ENCODE results near the gene PTPRB.

Gene PTPRB

DNA sequence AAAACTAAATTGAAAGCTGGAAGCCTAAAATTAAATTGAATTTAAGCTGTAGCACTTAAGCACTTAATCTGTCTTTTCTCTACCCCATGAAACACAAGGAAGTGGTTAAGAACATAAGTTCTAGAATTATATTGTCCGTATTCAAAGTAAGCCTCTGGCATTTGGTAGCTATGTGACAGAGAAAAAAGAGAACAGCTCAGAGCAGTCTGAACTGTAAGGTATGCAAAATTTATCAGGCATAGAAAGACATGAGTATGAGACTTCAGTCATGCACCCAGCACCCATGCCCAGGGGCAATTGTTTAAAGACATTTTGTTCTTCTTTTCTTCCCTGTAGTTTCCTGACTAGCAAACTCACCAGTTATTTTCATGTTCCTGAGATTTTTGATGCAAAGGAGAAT lies 154.5 kb downstream of the PTPRB start:
- no peaks in the 10 kb centered on the region for H3K36me3 ChIP-seq (ENCODE audit: insufficient read depth, low read length)
- H3K9me3 ChIP-seq (replicated peaks; ENCODE audit: low read length): no peaks in the 10 kb centered on the region
- H3K4me2 ChIP-seq (ENCODE audit: low read length): no peak overlapping the region
- peaks cover 5% of the 10 kb centered on the region for H3K27me3 ChIP-seq (ENCODE audit: control insufficient read depth, insufficient read depth, low read length)
- no peaks in the 10 kb centered on the region for H3K4me1 ChIP-seq (ENCODE audit: control insufficient read depth, insufficient read depth, low read length)
- H3K9ac ChIP-seq (ENCODE audit: low read depth, low read length): no peak overlapping the region
- H3K4me3 ChIP-seq (ENCODE audit: low read length): no peak overlapping the region

DNA sequence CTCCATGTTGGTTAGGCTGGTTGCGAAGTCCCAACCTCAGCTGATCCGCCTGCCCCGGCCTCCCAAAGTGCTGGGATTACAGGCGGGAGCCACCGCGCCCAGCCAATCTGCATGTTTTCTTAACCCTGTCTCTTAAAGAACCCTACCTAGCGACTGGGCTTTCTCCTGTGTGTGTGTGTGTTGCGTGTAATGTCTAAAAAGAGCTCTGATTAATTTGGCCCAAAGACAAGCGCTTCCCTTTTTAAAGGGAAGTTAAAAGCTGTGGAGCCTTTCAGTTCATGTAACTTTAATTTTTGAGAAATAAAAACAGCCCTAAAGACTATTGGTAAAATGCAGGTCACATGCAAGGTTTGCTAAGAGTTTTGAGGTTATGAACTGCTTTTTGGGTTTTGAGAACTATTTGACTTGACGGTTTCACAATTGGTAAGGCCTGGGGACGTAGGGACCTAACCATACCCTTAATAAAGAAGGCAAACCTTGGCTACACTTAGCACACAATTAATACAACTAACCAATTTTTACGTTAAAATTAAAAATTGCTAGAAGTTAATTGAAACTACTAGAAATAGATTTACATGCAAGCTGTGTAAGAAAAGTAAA lies 167.9 kb downstream of the PTPRB start:
- H3K36me3 ChIP-seq (ENCODE audit: insufficient read depth, low read length): no peaks in the 10 kb centered on the region
- no peaks in the 10 kb centered on the region for H3K9me3 ChIP-seq (replicated peaks; ENCODE audit: low read length)
- H3K27me3 ChIP-seq (ENCODE audit: control insufficient read depth, insufficient read depth, low read length): peaks cover 2% of the 10 kb centered on the region
- no peaks in the 10 kb centered on the region for H3K4me1 ChIP-seq (ENCODE audit: control insufficient read depth, insufficient read depth, low read length)
- H3K4me3 ChIP-seq (ENCODE audit: low read length): no peak overlapping the region
- H3K9ac ChIP-seq (ENCODE audit: low read depth, low read length): no peak overlapping the region
- no peak overlapping the region for H3K4me2 ChIP-seq (ENCODE audit: low read length)

DNA sequence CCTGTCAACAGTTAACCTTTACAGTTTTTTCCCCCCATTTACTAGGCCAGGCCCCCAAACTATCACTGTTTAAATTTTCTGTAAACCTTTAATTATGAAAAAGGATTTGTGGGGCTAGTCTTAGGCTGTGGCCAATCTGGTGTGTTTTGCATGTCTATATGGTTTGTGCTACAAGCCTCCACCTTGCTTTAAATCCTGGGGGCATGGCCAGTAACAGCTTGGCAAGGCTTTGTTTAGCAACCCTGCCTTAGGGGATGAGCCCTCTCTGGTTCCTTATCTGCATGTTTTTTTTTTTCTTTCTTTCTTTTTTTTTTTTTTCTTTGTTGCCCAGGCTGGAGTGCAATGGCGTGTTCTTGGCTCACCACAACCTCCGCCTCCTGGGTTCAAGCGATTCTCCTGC lies 168.5 kb downstream of the PTPRB start:
- no peak overlapping the region for H3K9ac ChIP-seq (ENCODE audit: low read depth, low read length)
- H3K4me2 ChIP-seq (ENCODE audit: low read length): no peak overlapping the region
- H3K4me3 ChIP-seq (ENCODE audit: low read length): no peak overlapping the region
- H3K4me1 ChIP-seq (ENCODE audit: control insufficient read depth, insufficient read depth, low read length): no peaks in the 10 kb centered on the region
- H3K27me3 ChIP-seq (ENCODE audit: control insufficient read depth, insufficient read depth, low read length): peaks cover 2% of the 10 kb centered on the region
- H3K9me3 ChIP-seq (replicated peaks; ENCODE audit: low read length): no peaks in the 10 kb centered on the region
- H3K36me3 ChIP-seq (ENCODE audit: insufficient read depth, low read length): no peaks in the 10 kb centered on the region

DNA sequence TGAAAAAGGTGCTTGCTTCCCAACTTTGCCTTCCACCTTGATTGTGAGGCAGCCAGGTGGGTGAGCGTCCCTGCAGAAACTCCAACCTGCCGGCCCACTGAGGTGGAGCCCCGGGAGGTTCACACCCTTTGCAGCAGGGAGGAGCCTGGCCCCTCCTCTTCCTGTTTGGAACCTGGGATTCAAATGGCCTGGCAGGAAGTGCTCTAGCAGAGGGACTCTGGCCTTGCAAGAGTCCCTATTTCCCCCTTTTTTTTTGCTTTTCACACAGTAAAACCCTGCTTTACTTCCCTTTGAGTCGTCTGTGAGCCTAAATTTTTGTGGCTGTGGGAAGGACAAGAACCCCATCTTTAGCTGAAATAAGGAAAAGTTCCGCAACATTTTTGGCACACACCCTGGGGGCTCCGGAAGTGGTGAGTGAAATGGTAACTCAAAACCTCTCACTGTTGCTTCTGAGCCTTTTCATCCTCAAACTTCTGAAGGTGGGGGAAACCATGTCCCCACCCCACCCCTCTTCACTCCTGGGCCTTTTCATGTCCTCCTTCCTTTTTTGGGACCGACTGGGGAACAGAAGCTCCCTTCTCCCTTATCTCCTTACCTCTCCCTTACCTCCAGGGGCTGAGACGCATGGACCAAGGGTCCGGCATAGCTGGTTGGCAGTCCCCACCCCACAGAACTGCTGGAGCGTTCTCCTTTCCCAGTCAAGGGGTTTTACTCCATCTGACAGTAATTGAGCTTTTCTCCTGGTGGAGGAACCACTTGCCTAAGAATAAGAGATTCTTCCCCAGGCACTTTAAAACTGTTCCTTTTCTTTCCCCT lies 169.1 kb downstream of the PTPRB start:
- Histone ChIP-seq H3K36me3 (ENCODE audit: insufficient read depth, low read length) (no peaks in the 10 kb centered on the region), H3K27me3 (ENCODE audit: control insufficient read depth, insufficient read depth, low read length) (peaks cover 2% of the 10 kb centered on the region), H3K4me1 (ENCODE audit: control insufficient read depth, insufficient read depth, low read length) (no peaks in the 10 kb centered on the region), H3K4me2 (ENCODE audit: low read length) (no peak overlapping the region), H3K9me3 (replicated peaks; ENCODE audit: low read length) (no peaks in the 10 kb centered on the region), H3K4me3 (ENCODE audit: low read length) (no peak overlapping the region), H3K9ac (ENCODE audit: low read depth, low read length) (no peak overlapping the region)

DNA sequence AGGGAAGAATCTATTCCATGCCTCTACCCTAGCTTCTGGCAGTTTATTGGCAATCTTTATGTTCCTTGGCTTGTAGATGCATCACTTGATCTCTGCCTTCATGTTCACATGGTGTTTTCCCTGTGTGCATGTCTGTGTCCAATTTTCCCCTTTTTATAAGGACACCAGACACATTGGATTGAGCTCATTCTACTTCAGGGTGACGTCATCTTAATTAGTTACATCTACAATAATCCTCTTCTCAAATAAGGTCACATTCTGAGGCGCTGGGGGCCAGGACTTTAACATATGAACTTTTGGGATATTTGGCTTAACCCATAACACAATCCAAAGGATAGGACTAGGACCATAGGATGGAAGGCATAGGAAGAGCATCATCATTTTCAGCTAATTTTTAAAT lies 169.8 kb downstream of the PTPRB start:
- no peaks in the 10 kb centered on the region for H3K9me3 ChIP-seq (replicated peaks; ENCODE audit: low read length)
- no peaks in the 10 kb centered on the region for H3K36me3 ChIP-seq (ENCODE audit: insufficient read depth, low read length)
- H3K27me3 ChIP-seq (ENCODE audit: control insufficient read depth, insufficient read depth, low read length): peaks cover 2% of the 10 kb centered on the region
- H3K4me3 ChIP-seq (ENCODE audit: low read length): no peak overlapping the region
- no peak overlapping the region for H3K4me2 ChIP-seq (ENCODE audit: low read length)
- no peak overlapping the region for H3K9ac ChIP-seq (ENCODE audit: low read depth, low read length)
- no peaks in the 10 kb centered on the region for H3K4me1 ChIP-seq (ENCODE audit: control insufficient read depth, insufficient read depth, low read length)

DNA sequence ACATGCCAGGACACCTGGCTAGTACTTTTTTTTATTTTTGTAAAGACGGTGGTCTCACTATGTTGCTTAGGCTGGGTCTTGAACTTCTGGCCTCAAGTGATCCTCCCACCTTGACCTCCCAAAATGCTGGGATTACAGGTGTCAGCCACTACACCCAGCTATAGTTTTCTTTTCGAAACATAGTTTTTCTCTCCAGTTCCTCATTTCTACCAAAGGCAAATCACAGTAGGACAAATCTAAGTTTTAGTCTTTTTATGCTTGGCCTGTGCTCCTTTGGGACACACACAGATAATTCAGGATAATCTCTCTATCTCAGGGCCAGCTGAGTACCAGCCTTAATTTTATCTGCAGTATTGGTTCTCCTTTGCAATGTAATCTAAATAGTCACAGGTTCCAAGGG lies 170.5 kb downstream of the PTPRB start:
- Histone ChIP-seq H3K9me3 (replicated peaks; ENCODE audit: low read length) (no peaks in the 10 kb centered on the region), H3K4me2 (ENCODE audit: low read length) (no peak overlapping the region), H3K4me1 (ENCODE audit: control insufficient read depth, insufficient read depth, low read length) (no peaks in the 10 kb centered on the region), H3K27me3 (ENCODE audit: control insufficient read depth, insufficient read depth, low read length) (peaks cover 2% of the 10 kb centered on the region), H3K36me3 (ENCODE audit: insufficient read depth, low read length) (no peaks in the 10 kb centered on the region), H3K9ac (ENCODE audit: low read depth, low read length) (no peak overlapping the region), H3K4me3 (ENCODE audit: low read length) (no peak overlapping the region)
